GM13977 (cell line): ENCODE results near the gene MIER3.

ENCODE experiments used
- DNase-seq: peaks from one replicate; pipeline ENCODE4 v3.0.0; 2012; ENCODE audit warnings: low spot score
- CTCF ChIP-seq: IDR thresholded peaks from 2 replicates; pipeline ENCODE4 v1.5.1; 2012; ENCODE audit warnings: mild to moderate bottlenecking, control low read depth; ENCODE audit not compliant: insufficient read depth; ENCODE audit errors: extremely low read depth, missing control alignments
- in situ Hi-C: fragments of 300-500 bp; cut with MboI; formaldehyde crosslinking; loops from one replicate; pipeline ENCODE4 v1.12.0; 2022; ENCODE audit warnings: low sequenced_read_pairs, low pct_unique_long_range_greater_than_20kb, mixed read lengths, inconsistent platforms; ENCODE audit not compliant: unreplicated experiment

The MIER3 gene

GRCh38 chr5:56908942-56909293 lies 43.0 kb downstream of the MIER3 start:
- DNase-seq: no peak
- in situ Hi-C loops: loop anchor here (10.0 to 25.0 kb wide), 2 partner anchors 226 to 303 kb away; no protein-coding TSS in a partner anchor
- TF ChIP-seq CTCF: no peak

- peak; percentile 71 for TF ChIP-seq CTCF
- peak; percentile 53 for DNase-seq
- in situ Hi-C loops: loop anchor here (10.0 to 25.0 kb wide), 2 partner anchors 234 to 311 kb away; no protein-coding TSS in a partner anchor
Observed at GRCh38 chr5:56900858-56901578, 50.9 kb downstream of the MIER3 start.

- in situ Hi-C loops: loop anchor here (10.0 to 25.0 kb wide), 2 partner anchors 234 to 312 kb away; no protein-coding TSS in a partner anchor
- no peak for TF ChIP-seq CTCF
- DNase-seq: peak; percentile 7
Observed at GRCh38 chr5:56900395-56900794, 51.5 kb downstream of the MIER3 start.

GRCh38 chr5:56898213-56898612 lies 53.7 kb downstream of the MIER3 start:
- in situ Hi-C loops: no loop called here
- no peak for DNase-seq
- no peak for TF ChIP-seq CTCF

GRCh38 chr5:56896763-56897162 lies 55.2 kb downstream of the MIER3 start:
- in situ Hi-C loops: no loop called here
- no peak for DNase-seq
- no peak for TF ChIP-seq CTCF

GRCh38 chr5:56893251-56893951 lies 58.5 kb downstream of the MIER3 start:
- TF ChIP-seq CTCF: no peak
- no peak for DNase-seq
- in situ Hi-C loops: no loop called here
